ENCODE results near the gene PCDHGB6. TPM values are rescaled to one million over a fixed set of nuclear protein-coding genes. Genes with fewer than 3 reads are reported as not detected.

The PCDHGB6 gene
- total RNA-seq, 1 experiment from 2014 or later: 0.23 TPM

- no peaks in the 10 kb centered on the region for H3K27me3 ChIP-seq (ENCODE audit: control insufficient read depth, insufficient read depth, low read length)
- intact Hi-C loops (cut with micrococcal nuclease; ENCODE audit: unreplicated experiment): no loop called here
- no TSS peak for BruUV-seq (replicated peaks)
These were observed 33.9 kb downstream of the PCDHGB6 start for GRCh38 chr5:141441571-141442170.

More at GRCh38 chr5:141441571-141442170, 33.9 kb downstream of the PCDHGB6 start:
- Histone ChIP-seq H3K4me1 (ENCODE audit: control insufficient read depth, insufficient read depth, low read length) (no peaks in the 10 kb centered on the region), H3K36me3 (ENCODE audit: control insufficient read depth, insufficient read depth, low read length) (no peaks in the 10 kb centered on the region), H3K4me3 (ENCODE audit: low read depth in 2 of 2, low read length in 2 of 2) (no peak overlapping the region), H3K9me3 (ENCODE audit: control insufficient read depth, insufficient read depth, low read depth, low read length) (no peaks in the 10 kb centered on the region), H3K27ac (ENCODE audit: low read length) (no peak overlapping the region)
- DNase-seq (ENCODE audit: low read depth, low spot score) (no peak), ATAC-seq (no peak)
- CTCF ChIA-PET: no interaction called here
- TF ChIP-seq CTCF (IDR thresholded peaks at IDR 0.05) (no peak), TCF7L2 (IDR thresholded peaks at IDR 0.05; ENCODE audit: low read depth, low read length) (no peak), POLR2AphosphoS5 (IDR thresholded peaks at IDR 0.05; ENCODE audit: low read depth, low read length) (no peak), REST (IDR thresholded peaks at IDR 0.05; ENCODE audit: insufficient read depth in 1 of 2, low read depth in 2 of 2, low read length in 1 of 2) (no peak), SIN3A (IDR thresholded peaks at IDR 0.05; ENCODE audit: borderline replicate concordance, insufficient read depth, low read depth, low read length) (no peak)
- POLR2A ChIA-PET: no interaction called here
- in situ Hi-C loops (cut with HindIII; ENCODE audit: low pct_unique_long_range_greater_than_20kb, low sequenced_read_pairs): no loop called here

Other genes starting within 250 kb of the PCDHGB6 start
- 1.3 TPM for gene PCDHB7, start 235.4 kb upstream of the PCDHGB6 start, total RNA-seq (2021; ENCODE audit: unreplicated experiment)
- gene PCDHB8, start 230.2 kb upstream of the PCDHGB6 start, total RNA-seq (2021; ENCODE audit: unreplicated experiment): 7.6 TPM
- 1.8 TPM for gene PCDHB16, start 225.6 kb upstream of the PCDHGB6 start, total RNA-seq (2021; ENCODE audit: unreplicated experiment)
- gene PCDHB9, start 220.9 kb upstream of the PCDHGB6 start, total RNA-seq (2021; ENCODE audit: unreplicated experiment): 1.8 TPM
- gene PCDHB10, start 215.7 kb upstream of the PCDHGB6 start, total RNA-seq (2021; ENCODE audit: unreplicated experiment): 0.72 TPM
- gene PCDHB11, start 208.4 kb upstream of the PCDHGB6 start, total RNA-seq (2021; ENCODE audit: unreplicated experiment): 1.6 TPM
- 0.44 TPM for gene PCDHB12, start 199.3 kb upstream of the PCDHGB6 start, total RNA-seq (2021; ENCODE audit: unreplicated experiment)
- 1.0 TPM for gene PCDHB13, start 194.1 kb upstream of the PCDHGB6 start, total RNA-seq (2021; ENCODE audit: unreplicated experiment)
- gene PCDHB14, start 184.7 kb upstream of the PCDHGB6 start, total RNA-seq (2021; ENCODE audit: unreplicated experiment): 0.80 TPM
- gene PCDHB15, start 162.6 kb upstream of the PCDHGB6 start, total RNA-seq (2021; ENCODE audit: unreplicated experiment): 0.15 TPM
- 0.28 TPM for gene SLC25A2, start 104.0 kb upstream of the PCDHGB6 start, total RNA-seq (2021; ENCODE audit: unreplicated experiment)
- gene TAF7, start 87.2 kb upstream of the PCDHGB6 start, total RNA-seq (2021; ENCODE audit: unreplicated experiment): 71.0 TPM
- gene PCDHGA1, start 77.5 kb upstream of the PCDHGB6 start, total RNA-seq (2021; ENCODE audit: unreplicated experiment): 0.92 TPM
- gene PCDHGA2, start 69.3 kb upstream of the PCDHGB6 start, total RNA-seq (2021; ENCODE audit: unreplicated experiment): 0.05 TPM
- gene PCDHGA3, start 64.2 kb upstream of the PCDHGB6 start, total RNA-seq (2021; ENCODE audit: unreplicated experiment): not detected
- 2.0 TPM for gene PCDHGB1, start 57.9 kb upstream of the PCDHGB6 start, total RNA-seq (2021; ENCODE audit: unreplicated experiment)
- gene PCDHGA4, start 53.0 kb upstream of the PCDHGB6 start, total RNA-seq (2021; ENCODE audit: unreplicated experiment): 0.69 TPM
- gene PCDHGB2, start 48.0 kb upstream of the PCDHGB6 start, total RNA-seq (2021; ENCODE audit: unreplicated experiment): 5.3 TPM
- 0.67 TPM for gene PCDHGA5, start 43.9 kb upstream of the PCDHGB6 start, total RNA-seq (2021; ENCODE audit: unreplicated experiment)
- 0.49 TPM for gene PCDHGB3, start 37.8 kb upstream of the PCDHGB6 start, total RNA-seq (2021; ENCODE audit: unreplicated experiment)
- 0.59 TPM for gene PCDHGA6, start 34.1 kb upstream of the PCDHGB6 start, total RNA-seq (2021; ENCODE audit: unreplicated experiment)
- 0.18 TPM for gene PCDHGA7, start 25.3 kb upstream of the PCDHGB6 start, total RNA-seq (2021; ENCODE audit: unreplicated experiment)
- gene PCDHGB4, start 20.3 kb upstream of the PCDHGB6 start, total RNA-seq (2021; ENCODE audit: unreplicated experiment): 0.21 TPM
- 0.18 TPM for gene PCDHGA8, start 15.4 kb upstream of the PCDHGB6 start, total RNA-seq (2021; ENCODE audit: unreplicated experiment)
- gene PCDHGB5, start 10.1 kb upstream of the PCDHGB6 start, total RNA-seq (2021; ENCODE audit: unreplicated experiment): 0.87 TPM
- 0.15 TPM for gene PCDHGA9, start 5.2 kb upstream of the PCDHGB6 start, total RNA-seq (2021; ENCODE audit: unreplicated experiment)
- gene PCDHGA10, start 5.0 kb downstream of the PCDHGB6 start, total RNA-seq (2021; ENCODE audit: unreplicated experiment): 0.69 TPM
- gene PCDHGB7, start 9.7 kb downstream of the PCDHGB6 start, total RNA-seq (2021; ENCODE audit: unreplicated experiment): 6.7 TPM
- gene PCDHGA11, start 13.0 kb downstream of the PCDHGB6 start, total RNA-seq (2021; ENCODE audit: unreplicated experiment): 0.39 TPM
- gene PCDHGA12, start 22.5 kb downstream of the PCDHGB6 start, total RNA-seq (2021; ENCODE audit: unreplicated experiment): 0.21 TPM
- 54.1 TPM for gene PCDHGC3, start 67.9 kb downstream of the PCDHGB6 start, total RNA-seq (2021; ENCODE audit: unreplicated experiment)
- 0.57 TPM for gene PCDHGC4, start 77.0 kb downstream of the PCDHGB6 start, total RNA-seq (2021; ENCODE audit: unreplicated experiment)
- gene PCDHGC5, start 81.1 kb downstream of the PCDHGB6 start, total RNA-seq (2021; ENCODE audit: unreplicated experiment): 0.36 TPM
- 155 TPM for gene DIAPH1, start 211.0 kb downstream of the PCDHGB6 start, total RNA-seq (2021; ENCODE audit: unreplicated experiment)
- 75.5 TPM for gene HDAC3, start 228.8 kb downstream of the PCDHGB6 start, total RNA-seq (2021; ENCODE audit: unreplicated experiment)
- 13.3 TPM for gene RELL2, start 229.0 kb downstream of the PCDHGB6 start, total RNA-seq (2021; ENCODE audit: unreplicated experiment)
- gene FCHSD1, start 243.4 kb downstream of the PCDHGB6 start, total RNA-seq (2021; ENCODE audit: unreplicated experiment): 32.8 TPM

Measured in Panc1 (cell line).